Measurements from ENCODE around the gene NPHS1.
A peak's percentile ranks its signal among the peaks of the same experiment; 100 is the strongest.
"Not testable (repeated sequence)": the region's sequence is repeated elsewhere in the genome, so short reads cannot be mapped to it uniquely, and the experiment has no call there.

The NPHS1 gene

DNA sequence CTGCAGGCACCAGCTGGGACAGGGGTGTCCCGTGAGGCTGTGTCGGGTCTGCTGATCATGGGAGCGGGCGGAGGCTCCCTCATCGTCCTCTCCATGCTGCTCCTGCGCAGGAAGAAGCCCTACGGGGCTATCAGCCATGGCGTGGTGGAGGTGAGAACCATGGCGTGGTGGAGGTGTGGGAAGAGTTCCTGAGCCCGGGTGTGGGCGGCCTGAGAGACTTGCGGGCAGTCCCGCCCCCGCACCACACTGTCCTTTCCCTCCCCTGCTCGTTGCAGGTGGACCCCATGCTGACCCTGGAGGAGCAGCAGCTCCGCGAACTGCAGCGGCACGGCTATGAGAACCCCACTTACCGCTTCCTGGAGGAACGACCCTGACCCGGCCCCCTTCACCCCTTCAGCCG, 26.8 kb upstream of the NPHS1 start:
- DNase-seq (ENCODE audit: low read depth) = no peak

GRCh38 chr19:35874392-35874930, 22.2 kb upstream of the NPHS1 start:
- DNase-seq (ENCODE audit: low read depth) = no peak

DNA sequence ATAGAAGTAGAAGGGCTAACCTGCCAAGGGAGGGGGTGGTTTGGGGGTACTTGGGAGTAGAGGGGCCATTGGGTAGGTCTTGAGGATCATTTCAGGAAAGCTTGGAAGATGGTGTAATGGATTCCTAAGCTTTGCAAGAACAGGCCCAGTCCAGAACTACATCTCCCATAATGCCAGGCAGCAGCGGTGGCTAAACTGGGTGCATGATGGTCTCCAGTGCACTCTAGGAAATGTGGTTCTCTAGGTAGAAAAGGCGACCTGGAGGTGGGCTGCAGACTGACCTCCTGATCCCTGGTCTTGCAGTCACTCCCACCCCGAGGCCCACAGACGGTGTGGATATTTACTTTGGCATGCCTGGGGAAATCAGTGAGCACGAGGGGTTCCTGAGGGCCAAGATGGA, 19.9 kb upstream of the NPHS1 start:
- DNase-seq (ENCODE audit: low read depth) = no peak

GRCh38 chr19:35871611-35872010, 19.3 kb upstream of the NPHS1 start:
- no peak for DNase-seq (ENCODE audit: low read depth)

DNA sequence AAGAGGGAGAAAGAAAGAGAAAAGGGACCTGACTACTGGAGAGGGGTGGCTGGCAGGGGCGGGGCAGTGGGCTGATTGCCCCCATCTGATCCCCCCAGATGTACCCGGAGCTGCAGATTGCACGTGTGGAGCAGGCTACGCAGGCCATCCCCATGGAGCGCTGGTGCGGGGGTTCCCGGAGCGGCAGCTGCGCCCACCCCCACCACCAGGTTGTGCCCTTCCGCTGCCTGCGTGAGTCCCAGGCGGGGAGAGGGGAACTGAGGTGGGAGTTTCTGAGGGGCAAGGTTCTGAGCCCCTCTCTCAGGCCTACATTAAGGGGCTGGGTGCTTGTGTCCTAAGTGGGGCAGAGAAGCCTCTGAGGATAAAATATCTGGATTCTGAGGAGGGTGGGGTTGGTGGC, 18.5 kb upstream of the NPHS1 start:
- DNase-seq (ENCODE audit: low read depth) = no peak

DNA sequence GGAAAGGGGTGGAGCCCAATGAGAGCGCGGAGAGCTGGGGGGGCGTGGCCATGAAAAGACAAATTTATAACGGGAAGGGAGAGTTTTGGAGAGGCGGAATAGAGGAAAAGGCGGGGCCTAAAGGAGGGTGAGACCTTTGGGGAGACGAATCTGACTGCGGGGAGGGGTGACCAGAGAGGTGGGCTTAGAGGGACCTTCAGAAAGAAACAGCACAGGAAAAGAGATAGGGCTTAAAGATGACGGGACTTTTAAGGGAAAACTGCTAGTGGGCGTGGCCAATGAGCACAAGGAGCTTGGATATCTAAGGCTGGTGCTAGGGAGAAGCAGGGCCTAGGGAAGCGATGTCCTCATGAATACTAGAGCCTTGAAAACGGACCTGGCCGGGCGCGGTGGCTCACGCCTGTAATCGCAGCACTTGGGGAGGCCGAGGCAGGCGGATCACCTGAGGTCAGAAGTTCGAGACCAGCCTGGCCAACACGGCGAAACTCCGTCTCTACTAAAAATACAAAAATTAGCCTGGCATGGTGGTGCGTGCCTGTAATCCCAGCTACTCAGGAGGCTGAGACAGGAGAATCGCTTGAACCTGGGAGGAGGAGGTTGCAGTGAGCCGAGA, 17.9 kb upstream of the NPHS1 start:
- not testable (repeated sequence) for DNase-seq (ENCODE audit: low read depth)

DNA sequence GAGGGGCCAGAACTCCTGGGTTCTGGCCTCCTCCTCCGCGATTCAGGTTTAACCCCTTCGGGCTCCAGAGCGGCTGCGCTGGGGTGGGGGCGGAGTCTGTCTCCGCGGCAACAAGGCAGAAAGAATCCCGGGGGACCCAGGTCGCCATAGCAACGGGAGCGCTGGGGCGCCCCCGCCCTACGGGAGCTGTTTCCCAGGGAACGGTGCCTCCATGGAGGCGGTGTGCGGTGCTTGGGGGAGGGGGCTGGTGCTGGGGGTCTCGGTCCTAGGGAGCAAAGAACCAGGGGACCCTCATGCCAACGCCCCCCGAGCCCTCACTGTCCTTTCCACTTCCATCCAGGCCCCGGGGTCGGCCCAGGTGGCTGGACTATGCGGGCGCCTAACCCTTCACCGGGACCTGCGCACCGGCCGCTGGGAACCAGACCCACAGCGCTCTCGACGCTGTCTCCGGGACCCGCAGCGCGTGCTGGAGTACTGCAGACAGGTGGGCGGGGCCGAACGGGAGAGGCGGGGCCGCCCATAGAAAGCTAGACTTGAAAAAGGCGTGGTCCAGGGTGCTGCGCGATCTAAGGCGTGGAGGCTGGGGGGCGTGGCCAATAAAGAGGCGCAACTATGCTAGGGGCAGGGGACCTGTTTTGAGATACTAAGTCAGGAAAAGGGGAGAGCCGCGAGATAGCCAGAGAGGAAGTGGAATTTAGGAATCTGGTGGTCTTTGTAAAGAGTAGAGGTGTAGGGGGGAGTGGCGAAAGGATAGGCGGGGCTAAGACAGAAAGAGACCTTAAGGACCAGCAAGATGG, 17.2 kb upstream of the NPHS1 start:
- DNase-seq (ENCODE audit: low read depth) = peak; percentile 25

DNA sequence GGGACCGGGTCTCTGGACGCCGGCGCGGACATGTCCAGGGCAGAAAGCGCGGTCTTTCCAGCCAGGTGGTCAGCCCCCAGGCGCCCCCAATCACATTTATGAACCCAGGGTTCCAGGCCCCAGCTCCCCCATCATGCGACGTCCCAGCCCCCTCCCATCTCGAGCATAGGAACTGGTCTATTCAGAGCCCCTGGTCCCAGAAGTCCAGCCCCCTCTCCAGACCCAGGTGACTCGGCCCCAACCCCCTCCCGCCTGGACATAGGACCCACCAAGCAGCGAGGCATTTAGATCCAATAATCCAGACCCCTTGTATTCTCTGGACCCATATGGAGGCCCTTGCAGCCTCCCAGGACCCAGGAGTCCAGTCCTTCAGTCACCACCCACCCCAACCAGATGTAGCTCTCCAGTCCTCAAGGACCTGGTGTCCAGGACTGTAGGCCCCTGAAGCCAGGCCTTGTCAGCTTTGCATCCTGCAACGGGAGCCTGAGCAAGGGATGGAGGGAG, 16.6 kb upstream of the NPHS1 start:
- no peak for DNase-seq (ENCODE audit: low read depth)

DNA sequence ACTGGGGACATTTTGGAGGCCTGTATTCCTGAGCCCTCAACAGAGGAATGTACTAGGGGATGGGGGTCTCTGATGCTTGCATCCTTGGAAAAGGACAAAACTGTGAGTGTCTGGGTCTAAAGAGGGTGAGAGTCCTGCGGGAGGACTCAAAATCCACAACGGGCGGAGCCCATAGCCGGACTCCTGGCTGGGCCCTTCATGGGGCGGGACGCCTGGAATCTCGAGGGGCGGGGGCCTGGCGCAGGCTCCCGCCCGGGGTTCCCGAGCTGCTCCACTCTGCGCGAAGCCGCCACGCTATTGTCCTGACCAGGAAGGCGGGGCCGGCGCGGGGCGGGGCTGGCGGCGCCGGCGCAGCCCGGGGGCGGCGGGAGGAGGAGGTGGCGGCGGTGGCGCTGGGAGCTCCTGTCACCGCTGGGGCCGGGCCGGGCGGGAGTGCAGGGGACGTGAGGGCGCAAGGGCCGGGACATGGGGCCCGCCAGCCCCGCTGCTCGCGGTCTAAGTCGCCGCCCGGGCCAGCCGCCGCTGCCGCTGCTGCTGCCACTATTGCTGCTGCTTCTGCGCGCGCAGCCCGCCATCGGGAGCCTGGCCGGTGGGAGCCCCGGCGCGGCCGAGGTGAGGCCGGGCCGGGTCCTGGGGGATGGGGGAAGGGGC, 16.0 kb upstream of the NPHS1 start, which contains the start of gene APLP1:
Gene APLP1, plus strand, starts transcription at position 403 of the 651 bp plus-strand sequence. Its CDS starts 63 bp downstream, at position 466.
- DNase-seq (ENCODE audit: low read depth) = no peak

DNA sequence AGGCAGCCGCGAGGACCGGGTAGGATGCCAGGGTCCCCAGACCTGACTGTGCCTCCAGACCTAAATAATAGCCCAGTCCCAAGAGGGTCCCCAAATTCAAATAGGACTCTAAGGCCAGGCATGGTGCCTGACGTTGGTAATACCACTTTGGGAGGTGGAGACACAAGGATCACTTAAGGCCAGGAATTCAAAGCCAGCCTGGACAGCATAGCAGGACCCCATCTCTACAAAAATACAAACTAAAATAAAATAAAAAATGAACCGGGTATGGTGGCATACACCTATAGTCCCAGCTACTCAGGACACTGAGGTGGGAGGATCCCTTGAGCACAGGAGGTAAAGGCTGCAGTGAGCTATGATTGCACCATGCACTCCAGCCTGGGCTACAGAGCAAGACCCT, 10.7 kb upstream of the NPHS1 start:
- no peak for DNase-seq (ENCODE audit: low read depth)

GRCh38 chr19:35862528-35862927, 10.2 kb upstream of the NPHS1 start:
- no peak for DNase-seq (ENCODE audit: low read depth)

- DNase-seq (ENCODE audit: low read depth) = no peak
These were observed 9.4 kb upstream of the NPHS1 start for GRCh38 chr19:35861640-35862160.

DNA sequence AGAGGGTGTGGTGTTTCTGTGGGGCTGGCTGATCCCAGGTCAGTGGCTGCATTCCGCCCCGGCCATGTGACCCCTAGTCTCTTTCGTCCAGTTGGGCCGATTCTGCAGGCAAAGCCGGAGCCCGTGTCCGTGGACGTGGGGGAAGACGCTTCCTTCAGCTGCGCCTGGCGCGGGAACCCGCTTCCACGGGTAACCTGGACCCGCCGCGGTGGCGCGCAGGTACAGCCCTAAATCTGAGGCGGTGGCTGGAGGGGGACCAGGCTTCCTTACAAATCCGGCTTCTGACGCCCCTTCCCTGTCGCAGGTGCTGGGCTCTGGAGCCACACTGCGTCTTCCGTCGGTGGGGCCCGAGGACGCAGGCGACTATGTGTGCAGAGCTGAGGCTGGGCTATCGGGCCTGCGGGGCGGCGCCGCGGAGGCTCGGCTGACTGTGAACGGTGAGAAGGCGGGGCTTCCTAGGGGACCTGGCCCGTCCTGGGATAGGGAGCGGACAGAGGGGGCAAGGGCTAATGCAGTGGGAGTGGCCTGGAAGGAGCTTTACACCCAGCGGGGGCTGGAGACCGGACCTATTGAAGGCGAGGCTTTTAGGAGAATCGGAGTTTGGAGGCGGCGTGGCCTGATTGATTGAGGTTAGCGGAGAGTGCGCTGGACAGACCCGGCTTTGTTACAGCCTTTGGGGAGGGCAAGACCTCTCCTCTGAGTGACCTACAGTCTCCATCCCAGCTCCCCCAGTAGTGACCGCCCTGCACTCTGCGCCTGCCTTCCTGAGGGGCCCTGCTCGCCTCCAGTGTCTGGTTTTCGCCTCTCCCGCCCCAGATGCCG, 8.7 kb upstream of the NPHS1 start:
- DNase-seq (ENCODE audit: low read depth) = no peak

DNA sequence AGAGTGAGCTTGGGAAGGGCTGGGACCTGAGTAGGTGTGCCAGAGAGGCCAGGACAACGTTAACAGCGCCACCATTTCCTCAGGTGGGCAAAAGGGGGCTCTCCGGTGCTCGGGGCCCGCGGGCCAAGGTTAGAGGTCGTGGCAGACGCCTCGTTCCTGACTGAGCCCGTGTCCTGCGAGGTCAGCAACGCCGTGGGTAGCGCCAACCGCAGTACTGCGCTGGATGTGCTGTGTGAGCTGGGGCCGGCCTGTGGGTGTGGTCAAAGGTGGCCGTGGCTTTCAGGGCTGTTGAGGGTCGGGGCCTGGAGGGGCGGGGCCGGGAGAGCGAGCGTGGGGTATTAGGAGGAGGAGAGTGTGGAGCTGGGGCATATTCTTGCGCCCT, 8.1 kb upstream of the NPHS1 start:
- DNase-seq (ENCODE audit: low read depth) = no peak

GRCh38 chr19:35859414-35859813, 7.1 kb upstream of the NPHS1 start:
- no peak for DNase-seq (ENCODE audit: low read depth)

DNA sequence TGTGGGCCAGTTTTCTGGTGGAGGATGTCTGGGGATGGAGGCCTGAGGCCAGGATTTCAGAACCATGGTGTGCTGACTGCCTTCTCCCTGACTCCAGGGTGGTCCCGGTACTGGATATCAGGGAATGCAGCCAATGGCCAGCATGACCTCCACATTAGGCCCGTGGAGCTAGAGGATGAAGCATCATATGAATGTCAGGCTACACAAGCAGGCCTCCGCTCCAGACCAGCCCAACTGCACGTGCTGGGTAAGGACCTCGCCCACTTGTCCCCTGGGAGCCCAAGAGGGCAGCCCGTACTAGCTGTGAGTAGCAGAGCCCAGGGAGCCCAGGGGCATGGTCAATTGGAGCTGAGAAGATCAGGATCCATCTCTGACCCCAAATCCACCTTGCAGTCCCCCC, 6.0 kb upstream of the NPHS1 start:
- no peak for DNase-seq (ENCODE audit: low read depth)

- no peak for DNase-seq (ENCODE audit: low read depth)
These were observed 4.3 kb upstream of the NPHS1 start, which contains the start of gene KIRREL2 for GRCh38 chr19:35856546-35857149. KIRREL2 (plus strand) TSS chr19:35856911; CDS start chr19:35857120, 209 bp downstream.

- no peak for DNase-seq (ENCODE audit: low read depth)
These were observed 893 bp upstream of the NPHS1 start for GRCh38 chr19:35853038-35853756.

DNA sequence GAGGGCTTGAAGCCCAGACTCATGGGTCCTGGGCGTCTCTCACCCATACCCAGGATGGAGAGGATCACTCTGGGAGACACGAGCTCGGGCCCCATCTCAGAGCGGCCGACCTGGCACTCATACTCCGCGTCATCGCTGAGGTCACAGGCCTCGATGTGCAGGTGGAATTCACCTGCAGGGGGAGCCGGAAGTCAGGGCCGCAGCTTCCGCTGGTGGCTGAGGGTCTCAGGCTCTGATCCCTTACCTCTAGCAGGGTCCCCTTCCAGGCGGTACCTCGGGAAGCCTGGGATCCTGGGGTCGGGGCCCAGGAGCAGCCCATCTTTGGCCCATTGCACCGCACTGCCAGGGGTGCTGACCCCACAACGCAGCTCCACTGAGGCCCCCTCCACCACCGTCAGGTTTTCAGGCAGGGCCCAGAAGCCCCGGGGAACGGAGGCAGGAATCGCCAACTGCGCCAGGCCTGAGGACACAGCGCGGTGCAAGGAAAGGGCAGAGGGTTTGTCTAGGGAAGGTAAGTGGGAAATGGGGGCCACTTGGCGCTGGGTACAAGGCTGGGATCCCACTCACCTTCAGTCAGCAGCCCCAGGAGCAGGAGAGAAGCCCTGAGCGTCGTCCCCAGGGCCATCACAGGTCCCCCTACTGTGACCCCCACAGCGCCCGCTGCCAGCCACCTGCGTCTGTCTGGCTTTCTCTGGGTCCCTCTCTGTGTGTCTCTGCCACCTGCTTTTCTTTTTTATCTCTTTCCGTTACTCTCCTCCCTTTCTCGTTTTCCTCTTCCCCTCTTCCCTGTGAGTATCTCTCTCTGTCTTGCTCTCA, 883 bp downstream of the NPHS1 start:
- no peak for DNase-seq (ENCODE audit: low read depth)
